SK-N-SH treated with all-trans-retinoic acid at 6 μM for 48 hours (cell line): ENCODE results near the gene METTL8.

Experiments
- CSDC2 ChIP-seq: fragments of 250-450 bp; sonication (Bioruptor Pico); IDR thresholded peaks from 2 replicates; pipeline ENCODE4 v1.5.0; 2020; ENCODE audit warnings: mild to moderate bottlenecking, moderate library complexity
- ZNF565 ChIP-seq: fragments of 450-650 bp; formaldehyde crosslinking; conservative IDR thresholded peaks from 2 replicates; pipeline ENCODE4 v1.5.0; 2020; ENCODE audit warnings: low read depth, mild to moderate bottlenecking, moderate library complexity
- TF ChIP-seq, protein P1 (sequence below): fragments of 250-450 bp; sonication (Bioruptor Pico); IDR thresholded peaks from 2 replicates; pipeline ENCODE4 v1.8.0; 2020; ENCODE audit warnings: mild to moderate bottlenecking, moderate library complexity, borderline replicate concordance
- TF ChIP-seq, protein P2 (sequence below): fragments of 250-450 bp; sonication (Bioruptor Pico); IDR thresholded peaks from 2 replicates; pipeline ENCODE4 v1.5.1; 2021; ENCODE audit warnings: mild to moderate bottlenecking, moderate library complexity

DNA sequence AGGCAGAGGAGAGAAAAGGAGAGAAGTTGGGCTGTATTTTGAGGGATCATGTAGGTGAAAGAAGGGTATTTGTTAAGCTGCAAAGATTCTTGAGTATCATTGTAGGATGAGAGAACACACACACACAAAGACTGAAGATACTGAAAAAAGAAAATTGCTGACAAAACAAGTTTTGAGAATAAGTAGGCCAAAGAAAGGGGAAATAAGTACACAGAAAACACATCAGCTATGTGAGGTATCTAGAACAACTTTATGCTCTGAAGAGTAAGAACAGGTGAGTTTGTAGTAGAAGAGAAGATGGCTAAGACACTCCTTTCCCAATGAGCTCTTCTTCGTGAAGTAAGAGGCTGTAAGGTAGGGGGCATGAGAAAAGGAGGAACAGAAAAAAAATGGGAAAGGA lies 28.2 kb downstream of the METTL8 start:
- TF ChIP-seq ZNF565 (CRISPR knock-in tag) (no peak), CSDC2 (no peak)
- TF ChIP-seq, protein P1, sequence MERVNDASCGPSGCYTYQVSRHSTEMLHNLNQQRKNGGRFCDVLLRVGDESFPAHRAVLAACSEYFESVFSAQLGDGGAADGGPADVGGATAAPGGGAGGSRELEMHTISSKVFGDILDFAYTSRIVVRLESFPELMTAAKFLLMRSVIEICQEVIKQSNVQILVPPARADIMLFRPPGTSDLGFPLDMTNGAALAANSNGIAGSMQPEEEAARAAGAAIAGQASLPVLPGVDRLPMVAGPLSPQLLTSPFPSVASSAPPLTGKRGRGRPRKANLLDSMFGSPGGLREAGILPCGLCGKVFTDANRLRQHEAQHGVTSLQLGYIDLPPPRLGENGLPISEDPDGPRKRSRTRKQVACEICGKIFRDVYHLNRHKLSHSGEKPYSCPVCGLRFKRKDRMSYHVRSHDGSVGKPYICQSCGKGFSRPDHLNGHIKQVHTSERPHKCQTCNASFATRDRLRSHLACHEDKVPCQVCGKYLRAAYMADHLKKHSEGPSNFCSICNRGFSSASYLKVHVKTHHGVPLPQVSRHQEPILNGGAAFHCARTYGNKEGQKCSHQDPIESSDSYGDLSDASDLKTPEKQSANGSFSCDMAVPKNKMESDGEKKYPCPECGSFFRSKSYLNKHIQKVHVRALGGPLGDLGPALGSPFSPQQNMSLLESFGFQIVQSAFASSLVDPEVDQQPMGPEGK, result no peak
- TF ChIP-seq, protein P2, sequence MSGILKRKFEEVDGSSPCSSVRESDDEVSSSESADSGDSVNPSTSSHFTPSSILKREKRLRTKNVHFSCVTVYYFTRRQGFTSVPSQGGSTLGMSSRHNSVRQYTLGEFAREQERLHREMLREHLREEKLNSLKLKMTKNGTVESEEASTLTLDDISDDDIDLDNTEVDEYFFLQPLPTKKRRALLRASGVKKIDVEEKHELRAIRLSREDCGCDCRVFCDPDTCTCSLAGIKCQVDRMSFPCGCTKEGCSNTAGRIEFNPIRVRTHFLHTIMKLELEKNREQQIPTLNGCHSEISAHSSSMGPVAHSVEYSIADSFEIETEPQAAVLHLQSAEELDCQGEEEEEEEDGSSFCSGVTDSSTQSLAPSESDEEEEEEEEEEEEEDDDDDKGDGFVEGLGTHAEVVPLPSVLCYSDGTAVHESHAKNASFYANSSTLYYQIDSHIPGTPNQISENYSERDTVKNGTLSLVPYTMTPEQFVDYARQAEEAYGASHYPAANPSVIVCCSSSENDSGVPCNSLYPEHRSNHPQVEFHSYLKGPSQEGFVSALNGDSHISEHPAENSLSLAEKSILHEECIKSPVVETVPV (CRISPR knock-in tag), result no peak
